Inflammatory macrophage treated with lipopolysaccharide for 1 hour (primary cell): ENCODE results near the gene RAPSN.
A peak's percentile ranks its signal among the peaks of the same experiment; 100 is the strongest.

Experiments
- DNase-seq, 2 donors: peaks; one replicate each; pipeline ENCODE4 v3.0.0-alpha.2; 2020 to 2022

RAPSN gene

DNA sequence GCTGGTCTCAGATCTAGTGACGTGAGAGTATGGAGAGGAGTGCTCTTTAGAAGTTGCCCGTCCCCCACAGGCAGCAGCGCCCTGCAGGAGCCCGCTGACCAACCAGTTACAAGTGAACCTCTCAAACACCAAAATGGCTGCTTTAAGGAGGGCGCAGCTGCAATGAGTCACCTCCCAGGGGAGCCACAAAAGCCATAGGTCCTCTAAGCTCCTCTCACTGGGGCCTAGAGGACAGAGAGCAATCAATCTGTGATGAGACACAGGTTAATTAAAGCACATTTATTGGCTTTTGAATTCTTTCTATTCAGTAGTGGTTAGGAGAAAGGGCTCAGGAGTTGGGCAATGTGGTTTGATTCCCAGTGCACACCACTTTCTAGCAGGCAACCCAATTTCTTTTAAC is 15.5 kb upstream of the RAPSN start:
- DNase-seq: no peak

DNA sequence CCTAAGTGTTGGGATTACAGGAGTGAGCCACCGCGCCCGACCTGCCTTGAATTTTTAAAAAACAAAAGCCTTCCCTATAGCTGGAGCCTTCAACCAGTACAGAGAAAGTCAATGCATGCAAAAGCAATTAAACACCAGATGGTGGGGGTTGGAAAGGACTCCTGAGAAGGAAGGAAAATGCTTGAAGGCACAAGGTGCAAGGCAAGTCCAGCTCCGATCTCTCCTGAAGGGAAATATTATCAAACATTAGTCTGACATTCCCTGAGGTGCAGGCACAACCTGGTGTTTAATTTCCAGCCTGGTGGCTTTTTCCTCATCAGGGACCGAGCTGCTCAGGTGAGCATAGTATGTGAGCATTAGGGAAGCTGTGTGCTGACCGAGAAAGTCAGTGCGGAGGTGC is 12.9 kb upstream of the RAPSN start:
- no peak for DNase-seq

- no peak for DNase-seq
Observed at GRCh38 chr11:47460571-47461235, 11.8 kb upstream of the RAPSN start.

DNA sequence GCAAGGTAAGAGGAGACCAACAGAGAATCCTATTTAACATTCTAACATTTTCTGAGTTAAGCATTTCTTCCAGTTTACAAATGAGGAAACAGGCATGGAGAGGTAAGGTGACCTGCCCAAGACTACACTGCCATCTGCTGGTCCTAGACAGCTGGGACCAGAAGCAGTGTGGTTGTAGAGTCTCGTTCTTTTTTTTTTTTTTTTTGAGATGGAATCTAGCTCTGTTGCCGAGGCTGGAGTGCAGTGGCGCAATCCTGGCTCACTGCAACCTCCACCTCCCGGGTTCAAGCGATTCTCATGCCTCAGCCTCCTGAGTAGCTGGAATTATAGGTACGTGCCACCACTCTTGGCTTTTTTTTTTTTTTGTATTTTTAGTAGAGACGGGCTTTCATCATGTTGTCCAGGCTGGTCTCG is 5.3 kb upstream of the RAPSN start:
- peak; percentile 58 to 68 for DNase-seq

- no peak for DNase-seq
Observed at GRCh38 chr11:47453365-47453764, 4.4 kb upstream of the RAPSN start.

DNA sequence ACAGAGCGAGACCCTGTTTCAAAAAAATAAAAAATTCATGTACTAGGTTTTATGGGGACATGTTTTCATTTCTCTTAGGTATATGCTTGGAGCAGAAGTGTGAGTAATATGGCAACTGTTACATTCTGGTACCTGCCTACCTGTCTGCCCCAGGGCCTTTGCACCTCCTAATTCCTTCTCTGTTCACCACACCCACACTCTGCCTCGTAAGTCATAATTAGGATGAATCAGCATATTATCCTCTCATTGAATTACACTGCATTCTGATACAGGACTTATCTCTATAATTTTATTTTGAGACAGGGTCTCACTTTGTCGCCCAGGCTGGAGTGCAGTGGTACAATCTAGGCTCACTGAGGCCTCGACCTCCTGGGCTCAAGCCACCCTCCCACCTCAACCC is 3.1 kb upstream of the RAPSN start:
- DNase-seq: no peak

DNA sequence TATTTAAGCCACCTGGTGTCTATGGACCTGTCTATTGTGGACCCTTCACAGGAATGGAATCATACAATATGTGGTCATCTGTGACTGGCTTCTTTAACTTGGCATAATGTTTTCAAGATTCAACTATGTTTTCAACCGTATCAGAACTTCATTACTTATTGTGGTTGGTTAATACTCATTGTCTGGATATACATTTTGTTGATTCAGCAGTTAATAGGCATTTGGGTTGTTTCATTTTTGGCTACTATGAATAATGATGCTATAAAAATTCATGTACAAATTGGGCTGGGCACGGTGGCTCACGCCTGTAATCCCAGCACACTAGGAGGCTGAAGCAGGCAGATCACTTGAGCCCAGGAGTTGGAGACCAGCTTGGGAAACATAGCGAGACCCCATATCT is 2.5 kb upstream of the RAPSN start:
- no peak for DNase-seq

GRCh38 chr11:47449541-47449940 is 605 bp upstream of the RAPSN start:
- DNase-seq: no peak

DNA sequence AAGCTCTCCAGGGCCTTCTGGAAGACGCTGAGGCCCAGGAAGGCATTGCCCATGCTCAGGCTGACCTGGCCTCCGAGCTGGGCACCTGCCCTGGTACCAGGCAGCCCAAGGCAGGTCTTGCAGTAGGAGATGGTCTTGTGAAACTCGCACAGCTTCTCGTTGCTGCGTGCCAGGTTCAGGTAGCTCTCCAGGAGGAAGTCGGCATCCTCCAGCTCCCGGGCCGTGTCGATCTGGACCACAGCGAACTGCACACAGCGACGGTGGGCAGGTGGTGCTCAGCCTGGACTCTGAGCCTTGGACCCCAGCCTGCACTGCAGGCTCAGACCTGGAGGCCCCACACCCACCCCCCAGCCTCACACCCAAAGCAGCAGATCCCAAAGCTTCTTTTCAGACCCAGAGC is 1.0 kb downstream of the RAPSN start:
- DNase-seq: no peak

DNA sequence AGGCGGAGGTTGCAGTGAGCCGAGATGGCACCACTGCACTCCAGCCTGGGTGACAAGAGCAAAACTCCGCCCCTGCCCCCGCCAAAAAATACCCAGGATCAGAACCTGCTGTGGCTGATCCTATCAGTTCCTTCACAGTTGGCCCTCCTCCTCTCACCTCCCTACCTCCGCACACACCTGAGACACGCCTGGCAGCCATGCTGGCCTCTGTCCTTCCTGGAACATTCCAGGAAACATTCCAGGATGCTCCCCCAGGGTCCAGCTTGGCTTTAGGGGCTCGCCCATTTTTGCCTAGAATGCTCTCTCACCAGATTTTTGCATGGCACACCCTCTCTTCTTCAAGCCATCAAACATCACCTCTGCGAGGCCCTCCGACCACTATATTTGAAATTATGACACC is 2.1 kb downstream of the RAPSN start:
- no peak for DNase-seq

DNA sequence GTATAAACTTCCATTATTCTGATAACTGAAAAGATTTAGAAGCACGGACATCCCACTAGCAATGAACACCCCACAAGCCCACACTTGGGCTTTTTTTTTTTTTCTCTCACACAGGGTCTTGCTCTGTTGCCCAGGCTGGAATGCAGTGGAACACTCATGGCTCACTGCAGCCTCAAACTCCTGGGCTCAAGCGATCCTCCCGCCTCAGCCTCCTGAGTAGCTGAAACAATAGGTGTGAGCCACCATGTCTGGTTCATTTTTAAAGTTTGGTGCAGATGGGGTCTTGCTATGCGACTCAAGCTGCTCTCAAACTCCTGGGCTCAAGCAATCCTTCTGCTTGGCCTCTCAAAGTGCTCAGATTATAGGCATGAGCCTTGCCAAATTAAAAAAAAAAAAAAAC is 3.1 kb downstream of the RAPSN start:
- no peak for DNase-seq

DNA sequence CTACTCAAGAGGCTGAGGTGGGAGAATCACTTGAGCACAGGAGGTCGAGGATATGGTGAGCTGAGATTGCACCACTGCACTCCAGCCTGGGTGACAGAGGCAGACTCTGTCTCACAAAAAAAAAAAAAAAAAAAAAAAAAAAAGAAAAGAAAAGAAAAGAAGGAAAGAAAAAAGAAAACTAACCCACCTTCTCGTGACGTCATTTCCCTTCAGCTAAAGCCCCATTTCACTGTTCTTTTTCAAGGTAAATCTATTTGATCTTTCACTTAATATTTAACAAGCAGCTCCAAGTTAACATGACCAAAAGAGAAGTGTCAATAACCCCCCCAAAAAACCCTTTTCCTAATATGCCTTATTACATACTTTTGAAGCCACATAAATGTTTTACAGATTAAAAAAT is 5.1 kb downstream of the RAPSN start:
- no peak for DNase-seq

DNA sequence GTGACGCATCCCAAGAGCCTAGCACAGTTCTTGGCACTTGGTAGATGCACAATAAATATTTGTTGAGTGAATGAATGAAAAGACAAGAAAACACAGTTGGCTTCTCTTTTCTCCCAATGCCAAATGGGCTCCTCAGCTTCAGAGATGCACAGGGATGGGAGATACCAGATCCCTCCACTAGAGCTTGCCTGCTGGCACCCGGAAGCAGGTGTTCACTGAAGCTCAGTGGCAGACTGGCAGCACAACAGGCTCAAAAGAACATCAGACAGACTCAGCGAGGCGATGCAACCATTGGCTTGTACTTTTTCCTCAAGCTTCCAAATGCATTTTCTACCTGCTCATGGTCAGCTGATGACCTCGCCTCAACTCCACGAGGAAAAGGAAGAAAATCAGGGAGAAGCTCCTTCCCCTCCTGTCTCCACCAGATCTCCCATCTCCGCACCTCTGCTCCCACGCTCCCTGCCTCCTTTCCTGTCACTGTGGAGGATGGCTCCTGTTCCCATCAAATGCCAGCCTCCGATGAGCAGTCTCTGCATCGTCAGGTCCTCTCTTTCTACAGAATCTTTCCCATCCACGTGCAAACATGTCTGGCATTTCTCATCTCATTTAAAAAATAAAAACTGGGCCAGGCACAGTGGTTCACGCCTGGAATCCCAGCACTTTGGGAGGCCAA is 5.8 kb downstream of the RAPSN start:
- DNase-seq: no peak

DNA sequence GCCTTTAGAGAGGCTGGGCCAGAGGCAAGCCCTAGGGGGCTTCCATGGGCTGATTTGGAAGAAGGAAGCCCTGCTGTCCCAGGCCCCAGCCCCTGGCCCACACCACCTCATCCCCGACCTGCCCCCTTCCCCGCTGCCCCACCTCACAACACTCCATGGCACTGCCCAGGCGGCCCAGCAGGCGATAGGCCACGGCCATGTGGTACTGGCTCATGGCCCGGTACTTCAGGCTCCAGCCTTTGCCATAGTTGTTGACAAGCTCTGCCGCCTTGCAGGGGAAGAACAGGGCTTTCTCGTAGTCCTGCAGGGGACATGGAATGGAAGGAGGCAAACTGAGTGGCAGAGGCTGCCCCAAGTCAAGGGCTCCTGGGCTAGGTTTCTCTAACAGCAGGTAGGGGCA is 6.4 kb downstream of the RAPSN start:
- no peak for DNase-seq

DNA sequence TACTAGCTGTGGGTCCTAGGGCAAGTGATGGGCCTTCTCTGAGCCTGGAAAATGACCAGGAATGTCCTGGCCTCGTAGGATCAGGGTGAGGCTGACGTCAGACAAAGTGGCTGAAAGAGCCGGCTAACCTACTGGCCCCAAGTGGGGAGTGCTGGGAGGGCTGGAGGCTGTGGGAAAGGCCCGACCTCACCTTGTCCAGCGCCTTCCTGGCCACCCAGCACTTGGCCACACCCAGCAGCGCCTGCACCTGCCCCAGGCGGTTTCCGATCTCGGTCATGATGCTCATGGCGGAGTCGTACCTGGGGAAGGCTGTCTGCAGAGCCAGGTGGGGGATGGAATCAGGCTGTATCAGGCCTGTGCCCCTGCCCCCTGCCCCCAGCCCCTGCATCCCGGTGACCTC is 7.5 kb downstream of the RAPSN start:
- no peak for DNase-seq

- no peak for DNase-seq
Observed at GRCh38 chr11:47440054-47440476, 8.9 kb downstream of the RAPSN start.

DNA sequence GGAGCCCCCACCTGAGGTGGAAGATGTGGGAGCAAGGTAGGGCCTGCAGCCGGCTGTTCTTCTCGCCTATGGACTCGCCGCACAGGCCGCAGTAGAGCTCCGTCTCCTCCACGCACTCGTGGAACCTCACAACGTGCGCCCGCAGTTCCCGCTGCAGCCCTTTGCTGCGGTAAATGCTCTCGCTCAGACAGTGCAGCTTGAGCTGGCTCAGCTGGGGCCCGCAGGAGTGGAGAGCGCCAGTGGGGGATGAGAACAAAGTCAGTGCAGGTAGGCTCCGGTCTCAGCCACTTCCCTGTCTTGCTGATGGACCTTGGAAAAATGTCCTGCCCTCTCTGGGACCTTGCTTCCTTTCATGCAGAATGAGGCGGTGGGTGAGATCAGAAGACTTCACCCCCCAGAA is 10.2 kb downstream of the RAPSN start:
- DNase-seq: no peak

DNA sequence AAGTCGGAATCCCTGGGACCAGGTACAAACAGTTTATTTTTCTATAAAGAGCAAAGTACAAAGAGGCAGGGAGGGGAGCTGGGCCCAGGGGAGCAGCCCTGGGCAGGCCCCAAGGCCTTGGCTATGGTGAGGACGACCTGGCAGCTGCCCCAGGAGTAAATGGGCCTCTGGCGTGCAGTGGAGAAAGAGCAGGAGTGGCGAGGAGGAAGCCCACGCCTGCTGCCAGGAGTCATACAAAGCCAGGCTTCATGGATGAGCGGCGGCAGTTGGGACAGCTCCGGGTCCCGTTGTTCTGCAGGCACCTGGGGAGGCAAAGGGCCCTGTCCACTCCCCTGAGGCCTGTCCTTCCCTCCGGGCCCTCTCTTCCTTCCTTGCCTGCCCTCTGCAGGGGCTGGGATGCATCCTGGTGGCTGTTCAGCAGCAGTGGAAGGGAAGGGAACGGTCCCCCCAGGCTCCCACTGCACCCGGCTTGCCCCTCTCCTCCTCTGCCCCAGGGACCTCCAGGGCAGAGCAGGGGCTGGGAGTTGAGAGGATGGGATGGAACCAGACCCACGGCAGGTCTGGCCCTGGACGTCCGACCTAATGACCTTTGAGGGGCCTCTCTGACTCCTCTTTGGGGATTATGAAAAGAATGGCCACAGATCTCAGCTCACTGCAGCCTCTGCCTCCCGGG is 11.1 kb downstream of the RAPSN start:
- DNase-seq: no peak

- no peak for DNase-seq
Observed at GRCh38 chr11:47437218-47437745, 11.7 kb downstream of the RAPSN start.

DNA sequence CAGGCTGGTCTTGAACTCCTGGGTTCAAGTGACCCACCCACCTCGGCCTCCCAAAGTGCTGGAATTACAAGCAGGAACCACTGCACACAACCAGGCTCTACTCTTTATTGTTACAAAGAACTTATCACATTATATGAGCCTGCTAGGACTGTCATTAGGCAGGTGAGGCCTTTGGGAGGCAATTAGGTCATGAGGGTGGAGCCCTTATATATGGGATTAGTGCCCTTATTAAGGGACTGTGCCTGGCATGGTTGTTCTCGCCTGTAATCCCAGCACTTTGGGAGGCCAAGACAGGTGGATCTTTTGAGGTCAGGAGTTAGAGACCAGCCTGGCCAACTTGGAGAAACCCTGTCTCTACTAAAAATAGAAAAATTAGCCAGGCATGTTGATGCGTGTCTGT is 12.2 kb downstream of the RAPSN start:
- no peak for DNase-seq

DNA sequence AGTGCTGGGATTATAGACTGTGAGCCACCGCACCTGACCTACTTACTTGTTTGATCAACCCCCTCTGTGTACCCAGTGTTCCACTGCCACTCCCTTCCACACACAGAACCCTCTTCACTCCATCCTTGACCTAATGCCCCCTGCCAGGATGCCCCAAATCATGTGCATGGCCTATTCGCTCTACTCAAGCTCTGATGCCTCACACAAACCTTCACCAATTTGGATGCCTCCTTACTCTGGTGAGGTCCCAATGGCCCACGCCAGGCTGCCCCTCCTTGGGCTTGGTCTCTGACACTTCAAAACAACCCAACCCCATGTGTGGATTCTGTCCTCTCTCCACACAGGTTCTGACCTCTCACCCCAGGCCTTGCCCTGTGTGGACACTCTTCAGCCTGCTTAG is 13.2 kb downstream of the RAPSN start:
- DNase-seq: no peak

GRCh38 chr11:47434011-47434786 is 14.7 kb downstream of the RAPSN start:
- DNase-seq: no peak

DNA sequence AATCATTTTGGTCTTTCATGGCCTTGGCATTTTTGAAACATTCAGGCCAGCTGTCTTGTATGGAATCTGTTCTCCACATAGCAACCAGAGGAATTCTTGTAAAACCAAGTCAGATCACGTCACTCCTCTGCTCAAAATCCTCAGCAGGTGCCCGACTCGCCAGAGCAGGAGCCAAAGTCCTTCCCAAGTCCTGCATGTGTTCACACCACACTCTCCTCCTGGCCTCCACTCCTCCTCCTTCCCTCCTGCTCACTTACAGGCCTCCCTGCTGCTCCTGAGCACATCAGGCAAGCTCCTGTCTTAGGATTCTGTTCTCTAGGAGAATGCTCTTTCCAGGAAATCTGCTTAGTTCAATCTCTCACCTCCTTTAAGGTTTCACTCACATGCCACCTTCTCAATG is 15.8 kb downstream of the RAPSN start:
- DNase-seq: no peak
